Activated T-helper 1 cell treated with anti-CD3 and anti-CD28 coated beads, Interleukin-2, amount 50 U/mL, for 16 hours (primary cell): ENCODE measurements around the gene SND1.

Source experiments
- DNase-seq, 2 donors: peaks; one replicate each; pipeline ENCODE4 v3.0.0-alpha.2; 2020; ENCODE audit warnings: low read depth in 1 of 2, low spot score in 1 of 2

Gene SND1

DNA sequence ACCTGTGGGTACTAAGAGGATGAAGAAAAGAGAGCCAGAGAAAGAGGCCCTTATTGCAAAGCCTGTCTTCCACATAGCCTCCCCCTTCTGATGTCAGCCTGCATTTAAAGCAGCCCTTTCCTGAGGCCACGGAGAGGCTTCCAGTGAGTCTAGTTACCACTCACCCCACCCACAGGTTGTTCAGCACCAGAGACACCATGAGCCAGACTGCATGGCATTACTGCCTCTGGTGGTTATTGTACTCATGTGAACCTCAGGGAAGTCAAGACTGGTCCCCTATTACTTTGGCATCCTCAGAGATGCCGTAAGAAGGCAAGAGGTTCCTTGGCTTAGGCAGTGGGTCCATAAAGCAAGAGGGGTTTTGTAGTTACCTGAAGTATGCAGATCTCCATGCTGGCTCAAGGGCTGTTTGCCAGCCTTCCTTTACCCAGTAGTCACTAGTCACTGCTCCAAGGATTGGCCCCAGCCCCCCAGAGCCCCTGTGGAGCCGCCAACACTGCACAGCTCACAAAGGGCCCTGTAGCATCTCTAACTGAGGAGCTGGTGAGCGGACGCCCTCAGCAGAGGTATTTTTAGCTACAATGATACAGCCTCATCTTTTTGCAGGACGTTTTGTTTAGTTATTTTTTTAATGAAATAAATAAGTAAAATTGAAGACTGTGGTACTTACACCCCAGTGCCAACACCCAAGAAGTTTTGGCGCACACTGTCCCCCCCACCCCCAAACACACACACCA, 358.6 kb downstream of the SND1 start:
- DNase-seq: no peak

DNA sequence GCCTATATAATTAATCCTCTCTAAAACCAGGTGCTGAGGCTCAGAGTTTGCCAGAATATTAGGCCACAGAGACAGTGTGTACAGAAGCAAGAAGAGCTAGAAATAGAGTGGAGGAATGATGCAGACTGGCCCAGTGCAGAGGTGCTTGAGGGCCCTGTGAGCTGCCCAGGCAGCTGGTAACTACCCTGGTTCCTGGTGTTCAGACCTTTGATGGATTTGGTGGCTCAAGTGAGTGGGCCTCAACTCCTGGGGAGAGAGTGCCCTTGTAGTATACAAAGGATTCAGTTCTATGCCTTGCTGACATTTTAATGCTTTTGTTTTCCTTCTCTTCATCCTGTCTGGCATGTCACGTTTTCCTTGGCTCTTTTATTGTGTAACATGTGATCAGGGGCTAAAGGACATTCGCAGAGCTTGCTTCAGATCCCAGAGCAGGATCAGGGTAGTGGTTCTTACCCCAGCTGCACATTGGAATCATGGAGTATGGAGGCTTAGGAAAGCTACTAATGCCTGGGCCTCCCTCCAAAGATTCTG, 359.2 kb downstream of the SND1 start:
- DNase-seq: no peak

- DNase-seq: no peak
Measured at GRCh38 chr7:128014811-128015210, 362.8 kb downstream of the SND1 start.

GRCh38 chr7:128017460-128017859, 365.5 kb downstream of the SND1 start:
- no peak for DNase-seq

DNA sequence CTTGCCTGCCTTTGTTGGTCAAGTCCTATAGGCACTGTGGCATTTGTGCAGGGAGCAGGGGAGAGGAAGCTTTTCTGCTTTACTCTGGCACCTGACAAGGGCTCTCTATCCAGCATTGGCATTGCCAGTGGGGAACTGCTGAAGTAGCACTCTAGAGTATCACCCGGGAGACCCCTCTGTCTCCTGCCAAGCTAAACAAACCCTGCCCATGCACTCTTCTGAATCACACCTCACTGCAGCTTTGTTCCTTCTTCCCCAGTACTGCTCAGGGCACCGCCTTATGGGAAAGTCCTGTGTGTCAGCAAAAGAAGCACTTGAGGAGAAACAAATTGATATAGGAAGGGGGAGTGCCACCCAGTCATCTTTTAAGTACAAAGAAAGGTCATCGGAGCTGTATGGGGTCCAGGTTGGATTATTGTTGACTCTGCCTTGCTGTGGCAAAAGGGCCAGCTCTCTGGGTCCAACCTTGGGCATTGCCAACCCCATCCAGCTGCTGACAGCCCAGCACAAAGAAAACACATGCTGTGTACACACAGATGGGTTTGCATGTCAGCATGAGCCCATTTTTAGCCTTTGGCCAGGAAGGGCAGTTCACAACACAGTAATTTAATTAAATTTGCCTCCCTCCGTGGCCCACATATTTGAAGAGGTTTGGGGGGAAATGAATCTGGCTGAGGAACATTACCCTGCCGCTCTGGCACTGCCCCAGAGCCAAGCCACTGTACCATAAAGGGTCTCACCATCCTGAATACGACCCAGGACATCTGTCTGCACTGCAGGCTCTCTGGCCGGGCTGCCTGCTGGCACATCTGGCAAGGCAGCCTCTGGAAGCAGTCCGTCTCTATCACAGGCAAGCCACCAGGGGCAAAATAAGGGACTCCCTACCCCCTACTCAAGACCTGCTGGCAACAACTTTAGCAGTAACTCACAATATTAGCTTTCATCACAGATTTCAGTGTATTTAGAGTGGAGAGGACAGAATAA, 366.2 kb downstream of the SND1 start:
- DNase-seq: no peak

DNA sequence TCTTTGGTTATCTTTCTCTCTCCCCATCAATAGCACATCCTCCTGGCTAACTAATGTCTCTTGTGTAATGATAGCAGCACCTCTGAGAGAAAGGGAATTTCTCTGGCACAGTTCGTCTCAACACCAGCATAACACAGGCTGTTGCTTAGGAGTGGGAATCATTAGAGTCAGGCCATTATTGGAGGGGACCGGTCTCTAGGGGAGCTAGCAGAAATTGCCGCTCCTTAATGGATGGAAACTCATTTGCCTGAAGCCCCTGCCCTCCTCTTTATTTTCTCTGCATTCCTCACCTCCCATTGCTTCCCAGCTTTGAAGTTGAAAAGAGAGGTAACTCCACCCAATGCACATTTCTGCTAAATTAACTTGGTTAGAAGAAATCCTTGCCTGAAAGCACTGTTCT, 367.3 kb downstream of the SND1 start:
- DNase-seq: no peak

GRCh38 chr7:128020159-128020558, 368.2 kb downstream of the SND1 start:
- no peak for DNase-seq

DNA sequence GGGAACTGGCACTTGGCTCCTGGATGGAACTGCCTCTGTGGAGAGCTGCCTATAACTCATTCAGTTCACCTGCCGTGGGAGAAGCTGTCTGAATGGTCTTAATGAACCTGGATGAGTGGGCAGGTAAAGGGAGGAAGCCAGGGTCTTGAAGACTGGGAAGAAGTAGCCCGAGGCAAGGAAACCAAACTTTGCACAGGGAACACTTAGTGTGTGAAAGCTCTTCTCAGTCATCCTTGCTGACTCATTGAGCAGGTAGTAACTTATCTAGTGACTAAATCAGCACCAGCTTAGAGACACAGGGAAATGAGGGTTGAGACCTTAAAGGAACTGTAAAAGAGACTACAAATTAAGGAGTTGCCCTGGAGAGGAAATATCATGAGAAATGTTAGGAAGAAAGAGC, 369.4 kb downstream of the SND1 start:
- no peak for DNase-seq

DNA sequence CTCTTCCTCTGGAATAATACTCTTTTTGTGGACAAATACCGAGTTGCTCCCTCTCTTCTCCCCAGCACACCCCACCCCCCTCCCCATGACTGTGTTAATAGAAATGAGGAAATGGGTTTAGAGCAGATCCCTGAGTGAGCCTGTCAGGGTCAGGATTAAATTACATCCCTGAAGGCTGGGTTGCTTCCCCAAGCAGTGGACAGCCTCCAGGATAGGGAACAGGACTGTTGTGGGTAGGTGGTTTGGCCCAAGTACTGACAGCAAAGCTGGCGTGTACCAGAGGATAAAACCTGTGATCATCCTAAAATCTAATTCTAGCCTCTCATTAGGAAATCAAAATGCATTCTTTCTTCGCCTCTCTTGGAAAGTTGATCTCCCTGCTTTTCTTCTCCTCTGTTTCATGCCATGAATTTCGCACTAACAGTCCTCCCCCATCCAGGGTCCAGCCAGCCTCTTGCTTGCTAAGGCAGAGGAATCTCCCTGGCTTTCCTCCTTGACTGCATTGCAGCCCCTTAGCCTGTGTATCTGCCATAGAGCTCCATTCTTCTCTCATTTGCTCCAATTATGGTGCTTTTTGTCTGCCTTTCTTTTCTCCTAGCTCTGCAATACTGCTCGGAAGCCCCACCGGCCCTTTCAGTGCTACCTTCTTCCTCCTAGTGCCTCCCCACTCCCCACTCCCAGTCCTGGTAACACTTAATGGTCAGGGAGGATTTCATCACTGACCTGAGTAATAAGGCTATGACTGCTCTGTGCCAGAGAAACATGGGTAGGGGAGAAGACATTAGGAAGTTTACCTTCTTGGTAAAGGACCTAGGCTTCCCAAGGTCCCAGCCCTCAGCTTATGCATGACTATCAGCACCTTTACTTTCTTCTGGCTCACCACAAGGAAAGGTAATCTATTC, 370.9 kb downstream of the SND1 start:
- no peak for DNase-seq

- no peak for DNase-seq
Measured at GRCh38 chr7:128024151-128024550, 372.2 kb downstream of the SND1 start.

DNA sequence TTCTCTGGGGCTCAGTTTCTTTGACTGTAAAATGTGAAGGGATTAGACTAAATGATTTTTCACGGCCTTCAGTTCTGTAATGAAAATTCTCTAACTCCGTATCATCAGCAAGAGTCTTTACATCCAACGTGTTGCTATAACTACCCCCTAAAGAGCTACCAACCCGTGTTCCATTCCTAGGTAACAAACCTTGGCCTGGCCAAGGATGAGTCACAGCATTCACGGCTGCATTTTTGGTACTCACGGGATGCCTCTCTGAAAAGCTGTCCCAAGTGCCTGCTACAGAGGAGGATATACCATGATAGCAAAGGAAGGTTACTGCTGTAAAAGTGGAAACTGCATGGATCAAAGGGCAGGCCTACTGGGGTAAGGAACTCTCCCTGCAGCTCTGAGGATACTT, 373.4 kb downstream of the SND1 start:
- DNase-seq: no peak

- DNase-seq: no peak
Measured at GRCh38 chr7:128025819-128026218, 373.8 kb downstream of the SND1 start.

- DNase-seq: no peak
Measured at GRCh38 chr7:128026551-128026950, 374.6 kb downstream of the SND1 start.

DNA sequence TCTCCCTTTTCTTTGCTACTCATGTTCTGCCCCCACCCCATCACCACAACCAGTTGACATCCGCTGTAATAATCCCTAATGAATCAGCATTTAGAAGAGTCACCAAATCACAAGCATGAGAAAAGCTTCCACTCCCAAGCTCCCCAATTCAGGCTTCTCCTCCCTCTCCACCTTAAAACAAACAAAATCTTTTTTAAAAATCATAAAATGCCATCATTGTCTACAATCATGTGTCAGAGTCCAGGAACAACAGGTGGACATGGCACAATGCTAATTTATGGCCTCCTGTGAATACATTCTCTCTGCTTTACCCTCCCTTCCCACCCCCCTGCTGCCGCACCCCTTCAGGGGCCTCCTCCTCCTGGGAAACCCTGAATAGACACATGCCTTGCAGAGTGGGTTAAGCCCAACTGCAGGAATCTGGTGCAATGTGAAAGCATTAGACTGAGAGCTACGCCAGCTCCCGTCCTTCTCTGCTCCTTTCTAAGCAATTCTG, 375.5 kb downstream of the SND1 start:
- no peak for DNase-seq

DNA sequence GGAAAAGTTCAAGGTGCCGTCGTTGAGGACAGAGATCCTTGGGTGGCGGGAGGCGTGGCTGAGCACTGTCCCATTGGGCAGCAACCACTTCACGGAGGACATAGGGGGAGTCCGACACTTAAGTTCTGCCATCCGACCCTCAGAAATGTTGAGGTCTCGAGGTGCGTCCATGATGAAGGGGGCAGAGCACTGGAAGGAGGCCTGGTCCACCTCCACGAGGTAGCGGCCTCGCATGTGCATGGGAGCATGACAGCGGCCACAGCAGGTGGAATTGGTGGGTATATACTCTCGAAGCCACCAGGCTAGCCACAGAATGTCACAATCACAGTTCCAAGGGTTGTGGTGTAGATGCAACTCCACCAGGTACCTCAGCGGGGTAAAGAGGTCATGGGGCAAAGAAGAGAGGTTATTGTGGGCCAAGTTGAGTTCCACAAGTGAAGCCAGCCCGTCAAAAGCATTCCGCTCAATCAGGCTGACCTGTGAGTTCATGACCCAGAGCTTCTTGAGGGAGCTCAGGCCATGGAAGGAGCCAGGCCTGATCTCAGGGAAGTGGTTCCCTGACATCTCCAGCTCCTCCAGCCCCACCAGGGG, 377.5 kb downstream of the SND1 start:
- DNase-seq: no peak

GRCh38 chr7:128030263-128030653, 378.3 kb downstream of the SND1 start:
- no peak for DNase-seq

- no peak for DNase-seq
Measured at GRCh38 chr7:128030654-128031611, 378.9 kb downstream of the SND1 start, which contains the start of gene LRRC4. Gene LRRC4, minus strand, starts transcription at chr7:128031437. Its CDS starts 797 bp downstream, at chr7:128030640.

GRCh38 chr7:128031901-128032604, 380.1 kb downstream of the SND1 start:
- peak in 1 of 2 donors; percentile 39 for DNase-seq
